GM19438 (cell line): ENCODE results near the gene ECI2.

Experiments used
- ATAC-seq: cut with Tn5 transposase; IDR thresholded peaks from one replicate; pipeline ENCODE4 v1.9.1; 2021; ENCODE audit warnings: low read depth; ENCODE audit not compliant: unreplicated experiment

Gene ECI2, protein sequence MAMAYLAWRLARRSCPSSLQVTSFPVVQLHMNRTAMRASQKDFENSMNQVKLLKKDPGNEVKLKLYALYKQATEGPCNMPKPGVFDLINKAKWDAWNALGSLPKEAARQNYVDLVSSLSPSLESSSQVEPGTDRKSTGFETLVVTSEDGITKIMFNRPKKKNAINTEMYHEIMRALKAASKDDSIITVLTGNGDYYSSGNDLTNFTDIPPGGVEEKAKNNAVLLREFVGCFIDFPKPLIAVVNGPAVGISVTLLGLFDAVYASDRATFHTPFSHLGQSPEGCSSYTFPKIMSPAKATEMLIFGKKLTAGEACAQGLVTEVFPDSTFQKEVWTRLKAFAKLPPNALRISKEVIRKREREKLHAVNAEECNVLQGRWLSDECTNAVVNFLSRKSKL

DNA sequence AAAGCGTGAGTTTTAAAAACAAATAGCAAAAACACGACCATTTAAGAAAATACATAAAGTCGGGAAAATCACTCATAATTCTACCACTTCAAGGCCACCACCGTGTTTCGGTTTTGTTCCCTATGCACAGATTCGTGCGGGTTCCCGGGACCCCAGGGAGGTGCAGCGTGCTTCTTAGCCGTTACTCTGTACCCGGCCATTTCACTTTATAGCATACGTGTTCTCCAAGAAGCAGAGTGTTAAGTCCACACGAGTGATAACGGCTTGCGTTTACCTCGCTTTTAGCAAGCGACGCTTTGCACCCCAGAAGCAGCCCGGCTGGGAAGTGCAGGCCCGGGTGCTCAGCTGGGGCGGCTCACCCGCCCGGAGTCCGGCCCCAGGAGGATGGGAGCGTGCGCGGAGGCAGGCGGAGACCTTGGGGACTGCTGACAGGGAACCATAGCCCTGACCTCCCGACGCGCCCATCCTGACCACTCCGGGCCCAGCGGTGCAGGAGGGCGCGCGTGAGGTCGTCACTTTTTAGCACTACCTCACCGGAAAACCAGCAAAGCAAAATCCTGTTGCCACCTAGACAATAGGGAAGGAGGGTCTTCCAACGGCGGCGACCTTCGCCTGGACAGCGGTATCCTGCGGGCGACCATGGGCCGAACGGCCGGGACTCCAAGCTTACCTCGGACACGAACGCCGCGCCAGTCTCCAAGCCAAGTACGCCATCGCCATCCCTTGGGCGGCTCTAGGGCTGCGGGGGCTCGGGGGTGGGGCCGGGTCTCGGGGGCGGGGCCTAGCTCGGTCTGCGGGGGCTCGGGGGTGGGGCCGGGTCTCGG lies at the start of gene ECI2:
Gene ECI2, minus strand, starts transcription at position 735 of the 824 bp plus-strand sequence. Its CDS starts 15 bp downstream, at position 720.
- ATAC-seq, result peak; percentile 40

DNA sequence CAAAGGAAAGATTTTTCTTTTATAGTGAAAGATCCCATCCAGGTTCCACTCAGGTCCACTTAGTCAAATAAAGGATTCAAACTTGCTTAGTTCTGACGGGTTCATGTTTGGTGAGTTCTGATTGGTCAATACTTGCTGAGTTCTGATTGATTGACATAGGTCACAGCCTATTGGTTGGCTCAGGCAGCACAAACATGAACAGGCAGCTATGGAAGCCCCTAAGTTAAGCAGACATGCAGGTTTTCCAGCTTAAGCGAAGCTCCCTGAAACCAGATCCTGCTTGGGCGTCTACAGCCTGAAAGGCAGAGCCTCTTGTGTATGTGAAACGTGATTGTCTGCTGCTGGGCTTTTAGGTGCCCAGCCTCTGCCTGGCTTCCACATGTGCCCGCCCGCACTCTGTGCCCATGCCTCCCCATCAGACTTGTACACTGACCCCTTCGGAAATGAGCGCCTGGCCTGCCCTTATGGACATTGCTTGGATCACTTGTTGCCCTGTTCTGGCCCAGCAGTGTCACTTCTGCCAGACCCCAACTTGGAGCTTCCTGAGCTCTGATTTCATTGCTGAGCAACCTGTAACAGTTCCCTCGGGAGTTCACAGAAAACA lies 45.4 kb upstream of the ECI2 start:
- ATAC-seq, result no peak

DNA sequence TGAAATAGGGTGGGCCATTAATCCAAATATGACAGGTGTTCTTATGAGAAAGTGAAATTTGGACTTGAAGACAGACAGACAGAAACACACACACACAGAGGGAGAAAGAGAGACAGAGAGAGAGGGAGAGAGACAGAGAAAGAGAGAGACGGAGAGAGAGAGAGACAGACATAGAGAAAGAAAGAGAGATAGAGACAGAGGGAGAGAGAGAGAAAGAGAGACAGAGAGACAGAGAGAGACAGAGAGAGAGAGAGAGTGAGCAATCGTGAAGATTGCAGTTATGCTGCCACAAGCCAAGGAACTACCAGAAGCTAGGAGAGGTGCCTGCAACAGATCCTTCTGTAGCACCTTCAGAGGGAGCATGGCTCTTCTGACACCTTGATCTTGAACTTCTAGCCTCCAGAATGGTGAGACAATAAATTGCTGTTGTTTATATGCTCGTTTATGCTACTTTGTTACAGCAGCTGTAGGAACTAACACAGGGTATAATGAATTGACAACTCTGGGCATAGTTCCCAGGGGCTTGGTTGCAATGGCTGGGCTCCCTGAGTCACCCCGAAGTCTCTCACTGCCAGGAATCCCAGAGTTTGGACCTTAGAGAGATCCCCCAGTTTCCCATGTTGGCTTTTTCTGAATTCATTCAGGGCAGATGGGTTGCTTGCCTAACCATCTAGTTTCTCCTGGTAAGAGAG lies 44.7 kb upstream of the ECI2 start:
- ATAC-seq, result no peak

DNA sequence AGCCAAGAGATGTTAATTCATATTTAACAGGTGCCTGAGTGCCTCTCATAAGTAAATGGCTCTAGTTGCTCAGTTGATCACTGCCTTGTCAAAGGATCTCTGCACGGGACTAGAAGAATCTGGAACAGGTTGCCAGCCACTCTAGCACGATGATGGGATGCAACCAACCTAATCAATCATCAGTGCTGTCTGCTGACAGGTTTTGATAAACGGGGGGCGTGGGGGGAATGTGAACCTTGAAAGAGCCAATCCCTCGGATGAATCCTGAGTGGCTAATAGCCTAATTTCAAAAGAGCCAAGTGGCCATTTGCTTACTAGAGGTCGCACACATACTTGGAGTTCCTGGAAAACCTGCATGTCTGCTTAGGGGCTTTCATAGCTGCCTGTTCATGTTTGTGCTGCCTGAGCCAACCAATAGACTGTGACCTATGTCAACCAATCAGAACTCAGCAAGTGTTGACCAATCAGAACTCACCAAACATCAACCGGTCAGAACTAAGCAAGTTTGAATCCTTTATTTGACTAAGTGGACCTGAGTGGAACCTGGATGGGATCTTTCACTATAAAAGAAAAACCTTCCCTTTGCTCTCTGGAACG lies 43.5 kb upstream of the ECI2 start:
- ATAC-seq, result no peak

DNA sequence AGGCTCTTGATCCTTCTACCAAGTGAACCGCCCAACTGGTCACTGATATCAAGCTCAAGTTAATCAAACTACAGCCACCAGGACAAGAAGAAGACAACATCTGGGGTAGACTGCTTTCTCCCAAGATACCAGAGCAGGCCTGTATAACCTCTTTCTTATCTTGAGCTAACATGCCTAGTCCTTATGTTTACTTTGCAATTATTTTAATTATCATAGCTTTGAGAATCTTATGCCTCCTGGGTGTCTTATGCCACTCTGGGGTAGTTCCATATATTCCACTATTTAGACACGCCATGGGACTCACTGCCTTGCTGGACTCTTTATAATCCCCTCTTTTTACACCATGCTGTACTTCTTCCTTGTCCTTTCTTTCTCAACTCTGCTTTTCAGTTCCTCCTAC lies 41.5 kb upstream of the ECI2 start:
- no peak for ATAC-seq

DNA sequence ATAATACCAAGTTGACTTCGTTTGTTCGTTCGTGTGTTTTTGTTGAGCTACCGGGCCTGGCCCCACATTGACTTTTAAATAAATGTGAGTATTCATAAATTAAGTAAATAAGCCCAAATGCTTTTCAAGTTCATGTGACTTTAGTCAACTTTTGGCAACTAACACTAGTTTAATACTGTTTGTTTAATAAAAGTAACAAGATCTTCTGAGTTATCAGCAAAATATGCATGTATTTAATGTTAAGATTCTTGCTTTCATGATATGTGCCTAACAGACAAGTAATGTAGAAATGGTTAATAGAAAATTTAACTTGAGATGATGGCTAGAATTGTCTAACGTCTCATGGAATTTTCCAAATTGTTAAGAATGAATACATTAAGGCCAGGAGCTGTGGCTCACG lies 38.7 kb upstream of the ECI2 start:
- no peak for ATAC-seq

DNA sequence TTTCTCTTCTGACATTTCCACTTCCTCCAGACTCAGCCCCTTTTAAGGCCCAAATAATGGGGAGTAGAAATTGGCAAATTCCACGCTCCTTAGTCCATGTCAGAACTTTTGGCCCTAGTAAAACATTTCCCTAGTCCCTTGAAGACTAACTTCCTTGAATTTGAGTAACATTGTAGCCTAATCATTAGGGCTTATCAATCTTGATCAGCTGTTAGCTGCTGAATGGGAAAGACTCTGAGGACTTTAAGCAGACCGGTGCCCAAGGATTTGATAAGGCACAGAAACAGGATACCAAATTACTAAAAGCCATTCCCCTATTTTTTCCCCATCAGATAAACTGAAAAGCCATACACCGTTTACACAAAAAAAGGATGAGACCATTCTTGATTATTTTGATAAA lies 37.0 kb upstream of the ECI2 start:
- ATAC-seq, result no peak

DNA sequence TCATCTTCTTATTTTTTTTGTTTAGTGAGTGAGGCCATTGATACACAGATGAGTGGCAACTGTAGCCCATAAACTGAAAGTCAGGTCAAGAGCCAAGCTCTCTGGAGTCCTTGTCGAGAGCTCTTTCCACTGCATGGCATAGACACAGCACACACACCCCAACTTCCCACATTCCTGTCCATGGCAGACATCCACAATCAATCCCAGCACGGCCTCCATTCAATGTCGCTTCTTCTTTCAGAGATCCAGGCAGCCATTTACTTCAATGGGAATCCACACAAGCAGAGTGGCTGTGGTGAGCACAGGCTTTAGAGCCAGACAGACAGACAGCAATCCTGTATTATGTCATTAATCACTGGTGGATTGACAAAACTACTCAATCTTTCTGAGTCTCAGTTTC lies 34.9 kb upstream of the ECI2 start:
- no peak for ATAC-seq

DNA sequence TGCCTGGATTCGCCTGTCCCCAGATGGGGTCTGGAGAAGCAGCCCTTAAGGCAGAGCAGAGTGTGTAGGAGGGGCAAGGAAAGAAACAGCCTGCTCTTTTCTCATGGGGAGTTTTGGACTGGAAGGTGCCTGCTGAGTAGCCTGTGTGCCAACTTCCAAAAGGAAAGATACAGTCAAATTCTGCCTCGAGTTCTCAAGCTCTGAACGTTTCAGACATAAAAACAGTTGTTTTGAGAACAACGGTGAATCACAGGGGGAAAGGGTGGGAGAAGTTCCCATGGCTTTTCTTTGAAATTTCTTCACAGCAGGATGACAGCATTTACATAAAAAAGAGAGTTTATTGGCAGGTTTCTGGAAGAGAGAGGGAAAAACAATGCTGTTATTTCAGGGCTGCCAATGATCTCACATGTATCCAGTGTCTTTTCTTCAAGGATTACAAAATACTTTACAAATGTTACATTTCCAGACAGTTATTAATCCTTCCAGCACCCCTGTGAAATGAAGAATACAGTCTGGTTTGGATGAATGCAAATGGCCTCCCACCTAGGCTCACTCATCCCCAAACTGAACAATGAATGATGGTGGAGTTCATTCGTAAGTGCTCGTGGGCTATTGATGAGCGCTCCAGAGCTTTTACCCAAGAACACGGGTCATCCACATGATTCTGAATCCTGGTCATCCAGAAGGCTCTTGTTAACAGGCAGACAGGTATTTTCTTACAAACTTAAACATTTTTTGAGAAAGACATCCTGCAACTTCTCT lies 33.8 kb upstream of the ECI2 start:
- ATAC-seq, result no peak

DNA sequence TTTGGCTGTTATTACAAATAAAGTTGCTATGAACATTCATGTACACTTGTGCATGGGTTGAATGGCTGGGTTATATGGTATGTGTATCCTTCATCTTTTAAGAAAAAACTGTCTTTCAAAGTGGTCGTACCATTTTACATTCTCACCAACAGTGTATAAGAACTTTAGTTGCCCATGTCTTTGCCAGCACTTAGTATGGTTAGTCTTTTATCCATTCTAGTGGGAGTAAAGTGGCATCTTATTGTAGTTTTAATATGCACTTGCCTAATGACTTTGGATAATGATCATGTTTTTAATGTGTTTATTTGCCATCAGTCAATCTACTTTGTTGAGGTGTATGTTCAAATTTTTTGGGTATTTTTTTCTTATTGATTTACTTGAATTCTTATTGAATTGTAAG lies 32.5 kb upstream of the ECI2 start:
- ATAC-seq, result no peak

DNA sequence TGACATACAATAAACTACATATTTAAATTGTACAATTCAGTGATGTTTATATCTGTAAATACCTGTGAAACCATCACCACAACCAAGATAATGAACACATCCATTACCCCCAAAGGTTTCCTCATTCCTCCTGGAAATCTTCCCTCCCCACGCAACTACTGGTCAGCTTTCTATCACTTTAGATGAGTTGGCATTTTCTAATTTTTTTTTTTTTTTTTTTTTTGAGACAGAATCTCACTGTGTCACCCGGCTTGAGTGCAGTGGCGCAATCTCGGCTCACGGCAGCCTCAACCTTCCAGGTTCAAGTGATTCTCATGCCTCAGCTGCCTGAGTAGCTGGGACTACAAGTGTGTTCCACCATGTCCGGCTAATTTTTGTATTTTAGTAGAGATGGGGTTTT lies 31.7 kb upstream of the ECI2 start:
- no peak for ATAC-seq

DNA sequence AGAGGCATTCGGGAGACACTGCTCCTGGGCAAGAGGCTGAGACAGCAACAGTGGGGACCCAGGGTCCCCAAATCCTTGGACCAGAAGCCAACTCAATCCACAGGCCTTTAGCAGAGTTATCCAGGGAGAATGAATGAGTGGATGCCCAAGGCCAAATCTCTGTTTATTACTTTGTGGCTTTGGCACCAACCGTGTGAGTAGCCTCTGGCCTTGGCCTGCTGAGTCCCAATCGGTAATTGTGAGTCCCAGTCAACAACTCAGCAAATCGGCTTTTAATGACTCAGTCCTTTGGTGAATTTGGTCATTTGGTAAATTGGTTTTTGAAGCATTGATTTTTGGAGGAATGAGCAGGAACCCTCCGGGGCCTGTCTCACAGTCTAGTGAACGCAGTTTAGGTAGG lies 29.1 kb upstream of the ECI2 start:
- ATAC-seq, result no peak

DNA sequence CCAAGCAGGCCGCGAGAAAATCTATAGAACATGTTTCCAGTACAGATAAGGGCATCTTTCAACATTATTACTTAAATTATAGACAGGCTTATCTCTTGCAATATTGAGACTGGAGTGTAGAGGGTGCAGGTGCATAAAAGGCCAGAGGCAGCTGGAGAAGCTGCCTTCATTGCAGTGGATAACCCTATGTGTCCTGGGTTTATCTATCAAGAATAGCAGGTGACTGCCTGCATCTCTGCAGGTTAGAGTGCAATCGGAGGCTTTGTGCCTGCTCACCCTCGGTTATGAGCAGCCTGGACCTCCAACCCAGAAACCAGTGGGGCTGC lies 28.7 kb upstream of the ECI2 start:
- ATAC-seq, result no peak

DNA sequence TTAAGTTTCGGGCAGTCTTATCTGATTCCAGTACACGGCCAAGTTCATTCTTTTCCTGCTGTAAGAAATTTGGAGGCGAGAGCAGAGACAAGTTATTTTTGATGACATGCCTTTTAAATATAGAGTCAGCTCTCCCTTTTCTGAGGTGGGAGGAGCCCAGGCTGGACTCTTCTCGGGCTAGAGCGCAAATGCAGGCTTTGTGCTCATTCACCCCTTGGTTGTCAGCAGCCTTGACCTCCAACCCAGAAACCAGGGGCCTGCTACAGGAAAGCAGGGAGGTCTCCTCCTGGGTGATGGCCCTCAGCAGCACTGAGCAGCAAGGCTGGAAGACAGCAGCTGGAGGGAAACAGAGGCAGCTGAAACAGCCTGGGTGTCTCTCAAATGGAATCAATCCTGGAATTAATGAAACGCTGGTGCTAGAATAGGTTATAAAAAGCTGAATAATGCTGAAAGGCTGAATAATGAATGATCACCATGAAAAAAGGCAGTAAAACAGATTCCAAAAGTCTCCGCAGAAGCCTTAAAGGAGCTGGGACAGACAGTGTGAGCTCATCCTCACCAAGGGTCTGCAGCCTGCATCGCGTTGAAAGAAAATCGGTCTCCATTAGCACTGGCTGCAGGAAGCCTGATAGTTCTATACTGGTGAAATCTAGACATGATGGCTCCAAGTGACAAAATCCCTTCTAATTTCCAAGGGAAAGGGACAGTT lies 28.2 kb upstream of the ECI2 start:
- ATAC-seq, result no peak

DNA sequence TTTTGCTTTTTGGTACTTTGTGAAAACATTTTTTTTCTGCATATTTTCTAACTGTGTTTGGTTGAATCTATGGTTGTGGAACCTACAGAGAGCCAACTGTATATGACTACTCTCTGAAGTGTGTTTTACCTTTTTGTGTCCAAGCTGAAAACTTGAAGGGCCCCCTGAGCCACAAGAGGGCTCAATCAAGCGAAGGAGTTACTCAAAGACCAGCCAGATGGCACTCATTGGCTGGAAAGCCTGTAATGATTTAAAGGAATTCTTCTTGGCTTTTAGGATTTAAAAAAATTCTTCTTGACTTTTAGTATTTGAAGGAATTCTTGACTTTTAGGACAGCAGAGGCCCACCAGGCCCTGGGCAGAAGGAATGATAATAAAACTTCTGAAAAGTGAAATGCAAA lies 27.0 kb upstream of the ECI2 start:
- no peak for ATAC-seq

DNA sequence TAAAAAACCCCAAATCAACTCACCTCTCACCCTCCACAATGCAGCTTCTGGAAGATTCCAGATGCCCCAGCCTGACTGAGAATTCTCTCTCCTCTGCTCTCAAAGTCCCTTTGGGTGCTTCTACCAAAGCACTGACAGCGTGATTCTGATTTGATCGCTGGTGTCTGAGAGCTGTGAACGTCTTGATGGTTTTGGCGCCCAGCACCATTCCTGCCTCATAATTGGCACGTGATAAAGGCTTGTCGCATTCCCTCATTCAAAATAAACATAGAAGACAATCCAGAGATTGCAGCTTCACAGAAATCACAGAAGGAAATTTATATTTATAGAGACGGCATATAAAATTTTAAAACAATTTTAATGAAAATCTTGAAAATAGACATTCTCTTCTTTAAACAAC lies 24.1 kb upstream of the ECI2 start:
- ATAC-seq, result no peak

DNA sequence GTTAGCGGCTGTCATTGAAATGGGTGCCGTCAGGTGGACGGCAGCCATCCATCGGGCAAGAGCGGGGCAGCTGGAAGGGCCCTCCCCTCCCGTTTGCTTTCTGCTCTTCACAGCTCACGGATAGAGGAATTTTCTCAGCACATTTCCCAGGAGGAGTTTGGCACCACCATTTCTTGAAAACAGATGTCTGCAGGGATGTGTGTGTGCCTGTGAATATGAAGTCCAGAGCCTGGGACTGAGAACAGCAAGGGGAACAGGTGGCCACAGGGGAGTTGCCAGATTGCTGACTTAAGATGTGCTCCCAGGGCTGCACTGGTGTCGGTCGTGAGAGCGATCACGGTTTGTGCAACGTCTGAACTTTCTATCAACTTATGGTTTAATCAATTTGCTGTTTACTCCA lies 22.1 kb upstream of the ECI2 start:
- no peak for ATAC-seq

DNA sequence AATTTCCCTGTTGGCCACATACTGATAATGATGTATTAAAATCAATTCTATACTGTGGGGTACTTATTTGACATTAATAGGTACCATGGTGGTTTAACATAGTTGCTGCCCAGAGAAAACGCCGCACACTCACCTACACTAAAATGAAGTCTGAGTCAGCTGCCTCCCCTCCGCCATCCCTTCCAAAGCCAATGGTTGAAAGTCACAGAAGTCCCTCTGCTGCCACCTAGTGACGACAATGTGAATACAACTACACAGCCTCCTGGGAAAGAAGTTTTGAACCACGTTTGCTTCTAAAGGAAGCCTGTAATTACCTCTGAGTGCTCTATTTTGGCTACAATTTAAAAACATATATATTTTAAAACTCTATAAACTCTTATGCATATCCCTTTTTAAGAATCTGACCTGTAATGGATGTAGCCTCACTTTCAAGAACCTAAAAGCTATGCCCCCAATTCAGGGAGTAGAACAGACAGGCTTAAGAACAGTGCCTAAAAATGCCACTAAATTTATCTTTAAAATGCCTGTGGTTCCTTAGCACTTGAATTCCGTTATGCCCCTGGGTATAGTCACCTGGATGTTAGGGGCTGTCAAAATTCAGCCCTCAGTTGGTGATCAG lies 20.6 kb upstream of the ECI2 start:
- no peak for ATAC-seq

DNA sequence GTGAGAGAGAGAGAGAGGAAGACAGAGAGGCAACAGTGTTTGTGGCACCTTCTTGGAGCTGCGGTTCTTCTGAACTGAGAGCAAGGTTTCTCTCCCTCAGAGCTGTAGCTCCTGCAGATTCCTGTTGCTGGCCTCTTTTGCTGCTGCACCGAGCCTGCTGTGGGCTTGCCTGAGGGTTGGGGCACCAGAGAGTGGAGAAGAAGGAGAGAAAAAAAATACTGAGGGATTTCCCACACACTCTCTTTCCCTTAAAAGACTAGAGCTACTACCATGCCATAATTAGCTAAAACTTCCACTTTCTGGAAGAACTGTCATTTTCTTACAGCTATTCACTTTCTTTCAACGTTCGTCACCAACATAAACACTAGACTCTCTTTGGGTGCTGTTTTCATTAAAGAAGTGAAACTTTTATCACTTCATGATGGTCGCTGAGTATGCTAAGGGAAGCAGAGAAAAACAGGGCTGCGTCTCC lies 18.2 kb upstream of the ECI2 start:
- ATAC-seq, result no peak
